HG03520 (cell line): Measurements from ENCODE around the gene ZMIZ1.

Experiments used
- ATAC-seq: cut with Tn5 transposase; IDR thresholded peaks from one replicate; pipeline ENCODE4 v1.9.1; 2021; ENCODE audit warnings: mild to moderate bottlenecking, moderate library complexity; ENCODE audit not compliant: unreplicated experiment

Gene ZMIZ1

GRCh38 chr10:79224263-79224949, 155.6 kb downstream of the ZMIZ1 start:
- no peak for ATAC-seq

DNA sequence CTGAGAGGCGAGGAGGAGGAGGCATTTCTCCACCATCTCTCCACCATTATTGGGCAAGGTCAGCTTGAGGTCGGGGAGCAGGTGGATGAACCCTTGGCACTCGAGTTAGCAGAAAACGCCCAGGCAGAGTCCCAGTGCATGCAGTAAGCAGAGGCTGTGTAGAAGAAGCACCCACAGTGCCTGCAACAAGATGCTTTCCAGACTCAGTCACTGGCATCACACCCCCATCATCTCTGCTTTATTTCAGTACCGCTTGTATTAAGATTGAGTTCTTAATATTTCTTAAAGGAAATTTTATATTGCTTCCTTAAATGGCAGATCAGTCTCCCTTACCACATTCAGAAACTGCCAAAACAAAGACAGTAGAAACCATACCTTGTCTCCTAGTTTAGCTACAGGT, 156.2 kb downstream of the ZMIZ1 start:
- no peak for ATAC-seq

DNA sequence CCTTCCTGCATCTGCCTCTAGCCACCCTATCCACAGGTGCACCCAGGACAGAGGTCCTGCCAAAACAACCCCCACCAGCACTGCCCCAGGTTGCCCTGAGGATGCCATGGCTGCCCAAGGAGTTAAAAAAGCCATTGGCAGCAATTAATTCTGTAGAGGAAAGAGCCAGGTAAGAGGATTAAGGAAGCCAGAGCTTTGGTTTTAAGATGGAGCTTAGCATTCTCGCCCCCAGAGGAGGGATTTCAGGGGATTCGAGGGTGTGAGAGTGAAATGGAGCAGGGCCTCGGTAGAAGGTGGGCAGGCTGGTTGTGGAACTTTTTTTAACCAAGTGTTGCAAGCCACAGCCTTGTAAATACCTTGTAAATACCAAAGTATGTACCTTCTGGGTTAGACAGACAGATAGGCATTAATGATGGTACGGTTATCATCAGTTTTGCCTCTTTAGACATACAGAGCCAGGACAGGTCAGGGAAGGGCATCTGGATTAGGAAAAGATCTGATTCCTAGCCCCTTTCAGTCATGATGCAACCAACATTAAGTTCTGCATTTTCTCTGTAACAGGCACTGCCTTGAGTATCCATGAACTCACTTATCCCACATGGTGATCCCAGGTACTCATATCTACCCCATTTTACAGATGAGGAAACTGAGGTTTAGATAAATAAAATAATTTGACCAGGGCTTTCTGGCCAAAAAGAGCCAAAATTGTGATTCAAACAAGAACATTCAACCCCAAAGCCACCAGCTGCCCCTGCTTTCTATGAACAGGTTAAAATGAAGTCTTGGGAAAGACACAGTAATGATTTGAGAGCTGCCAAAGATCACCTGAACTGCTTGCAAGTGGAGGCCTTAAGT, 157.9 kb downstream of the ZMIZ1 start:
- no peak for ATAC-seq

- ATAC-seq, result no peak
Measured at GRCh38 chr10:79229071-79229541, 160.3 kb downstream of the ZMIZ1 start.

GRCh38 chr10:79229830-79230327, 161.1 kb downstream of the ZMIZ1 start:
- ATAC-seq, result no peak

GRCh38 chr10:79230328-79230830, 161.6 kb downstream of the ZMIZ1 start:
- ATAC-seq, result no peak

DNA sequence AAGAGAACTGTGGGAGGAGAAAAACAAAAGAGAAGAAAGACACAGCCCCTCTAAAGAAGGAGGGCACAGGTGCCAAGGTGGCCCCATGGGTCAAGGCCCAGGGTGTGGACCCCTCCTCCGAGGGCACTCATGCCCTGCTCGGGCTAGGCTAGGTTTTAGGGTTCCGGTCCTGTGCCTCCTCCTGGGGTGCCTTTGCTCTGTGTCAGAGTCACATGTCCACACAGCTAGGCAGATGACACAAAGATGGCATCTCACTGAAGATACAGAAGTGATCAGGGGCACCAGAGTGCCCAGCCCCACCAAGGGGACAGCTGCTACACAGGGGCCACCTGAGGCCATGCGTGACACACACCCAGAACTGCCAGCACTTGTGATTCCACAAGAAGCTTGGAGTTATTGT, 162.1 kb downstream of the ZMIZ1 start:
- no peak for ATAC-seq

GRCh38 chr10:79231908-79232307, 163.1 kb downstream of the ZMIZ1 start:
- ATAC-seq, result no peak

GRCh38 chr10:79232864-79233263, 164.1 kb downstream of the ZMIZ1 start:
- ATAC-seq, result no peak

GRCh38 chr10:79234391-79235315, 165.9 kb downstream of the ZMIZ1 start:
- ATAC-seq, result no peak

- no peak for ATAC-seq
Measured at GRCh38 chr10:79235765-79236432, 167.1 kb downstream of the ZMIZ1 start.

GRCh38 chr10:79236433-79236765, 167.6 kb downstream of the ZMIZ1 start:
- no peak for ATAC-seq

GRCh38 chr10:79237454-79238157, 168.8 kb downstream of the ZMIZ1 start:
- no peak for ATAC-seq

GRCh38 chr10:79238158-79238520, 169.4 kb downstream of the ZMIZ1 start:
- no peak for ATAC-seq

DNA sequence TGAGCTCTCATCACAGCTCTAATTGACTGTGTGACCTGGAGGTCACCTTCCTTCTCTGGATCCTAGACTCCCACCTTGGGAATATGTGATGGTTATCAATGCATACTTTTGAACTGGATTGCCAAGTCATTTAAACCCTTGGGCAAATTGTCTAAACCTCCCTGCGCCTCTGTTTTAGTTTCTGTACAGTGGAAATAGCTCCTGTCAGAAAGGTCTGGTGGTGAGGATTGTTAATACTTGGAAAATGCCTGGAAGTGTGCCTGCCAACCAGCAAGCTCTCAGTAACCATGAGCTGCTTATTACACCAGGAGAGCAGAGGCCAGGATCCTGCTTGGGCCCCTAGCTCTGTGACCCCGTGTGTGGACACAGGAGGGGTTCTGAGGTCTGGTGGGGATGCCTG, 169.8 kb downstream of the ZMIZ1 start:
- ATAC-seq, result no peak

GRCh38 chr10:79239275-79239779, 170.6 kb downstream of the ZMIZ1 start:
- ATAC-seq, result no peak

DNA sequence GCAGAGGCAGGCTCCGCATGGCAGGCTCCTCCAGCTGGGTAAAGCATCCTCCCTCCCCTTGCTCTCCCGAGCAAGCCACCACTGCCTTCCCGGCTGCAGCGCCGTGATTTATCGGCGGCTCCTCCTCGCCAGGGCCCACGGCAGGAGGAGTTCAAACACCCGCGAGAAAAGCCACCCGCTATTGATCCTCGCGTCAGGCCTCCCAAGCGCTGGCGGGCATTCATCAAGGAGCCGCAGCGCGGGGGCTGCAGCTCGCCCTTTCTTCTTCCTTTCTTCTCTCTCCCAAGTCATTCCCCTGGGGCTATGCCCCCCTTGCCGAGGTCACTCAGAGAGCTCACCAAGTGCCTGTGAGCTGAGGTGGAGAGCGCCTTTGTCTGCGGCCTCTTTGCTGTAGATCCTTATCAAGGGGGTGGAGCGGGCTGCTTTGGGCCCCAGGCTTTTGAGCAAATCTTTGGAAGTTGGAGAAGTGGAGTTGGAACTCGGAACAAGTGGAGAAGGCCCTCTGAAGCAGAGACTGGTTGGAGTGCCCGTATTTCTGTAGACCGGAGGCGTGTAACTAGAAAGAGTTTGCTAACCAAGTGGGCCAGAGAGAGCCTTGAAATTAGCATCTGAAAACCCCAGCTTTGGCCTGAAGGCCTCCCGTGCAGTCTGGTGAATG, 171.3 kb downstream of the ZMIZ1 start:
- no peak for ATAC-seq

GRCh38 chr10:79241629-79241989, 172.8 kb downstream of the ZMIZ1 start:
- no peak for ATAC-seq

DNA sequence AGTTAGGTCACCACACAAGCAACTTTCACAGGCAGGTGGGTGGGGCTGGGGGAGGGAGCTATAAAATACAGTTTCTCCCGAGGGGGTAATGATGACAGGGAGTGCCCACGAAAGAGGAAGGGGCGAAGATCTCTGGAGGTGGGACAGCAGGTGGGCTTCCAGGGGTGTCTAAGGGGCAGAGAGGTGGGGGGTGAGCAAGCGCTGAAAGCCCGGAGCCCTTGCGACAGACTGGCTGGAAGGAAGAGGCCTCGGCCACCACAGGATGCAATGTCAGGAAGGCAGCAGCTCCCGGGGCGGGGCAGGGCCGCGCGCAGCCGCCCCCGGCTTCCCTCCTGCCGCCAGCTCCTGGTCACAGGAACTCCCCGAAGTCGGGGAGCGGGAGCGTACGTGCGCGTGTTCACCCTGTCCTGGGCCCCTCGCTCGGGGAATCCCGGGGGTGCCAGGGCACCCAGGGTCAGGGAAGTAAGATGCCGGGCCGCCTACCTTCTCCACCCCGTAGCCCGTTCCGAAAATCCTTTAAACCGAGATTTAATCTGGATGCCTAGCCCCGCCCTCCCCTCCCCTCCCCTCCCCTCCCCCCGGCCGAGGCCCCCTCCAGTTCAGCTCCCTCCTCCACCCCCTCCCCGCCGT, 173.3 kb downstream of the ZMIZ1 start:
- ATAC-seq, result no peak
